Upper lobe of left lung (tissue), 6 donors: ENCODE data around the gene TLCD2. TPM values are rescaled to one million over a fixed set of nuclear protein-coding genes. Genes with fewer than 3 reads are reported as not detected.

ENCODE experiments used
- ATAC-seq, 2 donors: fragments of 200-7000 bp; cut with Tn5 transposase; one replicate each; pipeline ENCODE4 v1.9.1; 2022; ENCODE audit warnings: mild to moderate bottlenecking in 2 of 2, moderate library complexity in 2 of 2; ENCODE audit not compliant: low FRiP score in 2 of 2
- DNase-seq, 2 donors: peaks; one replicate each; pipeline ENCODE4 v3.0.0-alpha.2; 2019 to 2020
- H3K27ac ChIP-seq, 4 donors: fragments of 200-600 bp; sonication (generic); one replicate each; pipeline ENCODE4 v1.5.1; 2016 to 2019
- H3K27me3 ChIP-seq, 4 donors: fragments of 200-600 bp; sonication (generic); one replicate each; pipeline ENCODE4 v1.5.1; 2017 to 2019
- H3K36me3 ChIP-seq, 4 donors: fragments of 200-600 bp; sonication (generic); one replicate each; pipeline ENCODE4 v1.5.1; 2016 to 2019
- H3K4me1 ChIP-seq, 4 donors: fragments of 200-600 bp; sonication (generic); one replicate each; pipeline ENCODE4 v1.5.1; 2018 to 2019
- H3K4me3 ChIP-seq, 4 donors: fragments of 200-600 bp; sonication (generic); one replicate each; pipeline ENCODE4 v1.5.1; 2017 to 2019; ENCODE audit warnings: mild to moderate bottlenecking in 2 of 4, moderate library complexity in 1 of 4
- H3K9me3 ChIP-seq, 4 donors: fragments of 200-600 bp; sonication (generic); one replicate each; pipeline ENCODE4 v1.5.1; 2018 to 2019
- CTCF ChIP-seq, 6 experiments: fragments of 450-650 bp in 4 of 6; fragments of 200-600 bp in 2 of 6; sonication (generic) in 2 of 6; IDR thresholded peaks; one replicate each; pipeline ENCODE4 v1.5.1; 2016 to 2019; ENCODE audit warnings: antibody characterized with exemption in 6 of 6
- EP300 ChIP-seq, 4 donors: sonication (generic); formaldehyde crosslinking; IDR thresholded peaks; one replicate each; pipeline ENCODE4 v1.5.1; 2017; ENCODE audit warnings: antibody characterized with exemption in 4 of 4, control low read depth in 2 of 4
- POLR2A ChIP-seq, 4 donors: fragments of 450-650 bp; IDR thresholded peaks; one replicate each; pipeline ENCODE4 v1.5.1; 2016 to 2017; ENCODE audit warnings: antibody characterized with exemption in 4 of 4, mild to moderate bottlenecking in 2 of 4
- POLR2AphosphoS5 ChIP-seq, 2 donors: sonication (generic); formaldehyde crosslinking; IDR thresholded peaks; one replicate each; pipeline ENCODE4 v1.5.1; 2017; ENCODE audit warnings: antibody characterized with exemption in 2 of 2
- WGBS, 2 donors: methylation state at CpG; one replicate each; pipeline ENCODE4 v1.1.5; 2017 to 2018; 5-methylcytosine and 5-hydroxymethylcytosine counted together
- total RNA-seq, 6 donors: library from RNA; depleted of rRNA in 4 of 6; stranded (reverse); fragments of >200 nt in 4 of 6; gene quantifications; one replicate each; pipeline versions ENCODE4 v1.1.0 to v1.2.1, GENCODE V29; 2016 to 2021
- donor health status: DM: no; HTN: no; CAD: no; lungs with moderate emphysema.
- donor health status: DM: no; HTN: yes; CAD: no; lungs with severe emphysema.

TLCD2 gene
- total RNA-seq, 6 donors from 2014 or later, result 11.3 to 24.7 (median 14.9) TPM

GRCh38 chr17:1730326-1731193, 20.4 kb upstream of the TLCD2 start:
- peak; percentile 71 to 93 for DNase-seq
- H3K36me3 ChIP-seq, result peaks cover 19 to 74% (median 66%) of the 10 kb centered on the region in 4 donors
- H3K27ac ChIP-seq, result peak overlapping the region; percentile 58 to 91 (median 80)
- H3K4me1 ChIP-seq, result peaks cover 5 to 55% (median 45%) of the 10 kb centered on the region in 4 donors
- no peaks in the 10 kb centered on the region for H3K27me3 ChIP-seq
- no peaks in the 10 kb centered on the region for H3K9me3 ChIP-seq
- 78 to 79% methylated on average over 13 to 28 of the region's 40 CpGs for WGBS, 2 donors
- peak; percentile 73 to 92 for ATAC-seq
- TF ChIP-seq POLR2AphosphoS5 (IDR thresholded peaks at IDR 0.05), result peak in 1 of 2 donors; percentile 36
- TF ChIP-seq POLR2A (IDR thresholded peaks at IDR 0.05), result peak in 1 of 4 donors; percentile 37
- no peak for TF ChIP-seq CTCF (IDR thresholded peaks at IDR 0.05)
- no peak for TF ChIP-seq EP300 (IDR thresholded peaks at IDR 0.05)
- H3K4me3 ChIP-seq, result peak overlapping the region in 2 of 4 donors; percentile 18 to 25

GRCh38 chr17:1729966-1730325, 19.8 kb upstream of the TLCD2 start:
- ATAC-seq (peak; percentile 25 to 49), DNase-seq (peak in 1 of 2 donors; percentile 80)
- no peak for TF ChIP-seq CTCF (IDR thresholded peaks at IDR 0.05)
- no peak for TF ChIP-seq EP300 (IDR thresholded peaks at IDR 0.05)
- no peak for TF ChIP-seq POLR2A (IDR thresholded peaks at IDR 0.05)
- TF ChIP-seq POLR2AphosphoS5 (IDR thresholded peaks at IDR 0.05), result no peak
- peak overlapping the region in 2 of 4 donors; percentile 18 to 25 for H3K4me3 ChIP-seq
- peaks cover 19 to 70% (median 62%) of the 10 kb centered on the region in 4 donors for H3K36me3 ChIP-seq
- no peaks in the 10 kb centered on the region for H3K9me3 ChIP-seq
- no peaks in the 10 kb centered on the region for H3K27me3 ChIP-seq
- H3K27ac ChIP-seq, result peak overlapping the region; percentile 58 to 91 (median 80)
- peaks cover 12 to 60% (median 51%) of the 10 kb centered on the region in 4 donors for H3K4me1 ChIP-seq
- WGBS, 2 donors, result 56 to 67% methylated on average over 9 to 15 of the region's 15 CpGs

- no peak overlapping the region for H3K4me3 ChIP-seq
- 90 to 92% methylated on average over 18 to 27 of the region's 28 CpGs for WGBS, 2 donors
- no peaks in the 10 kb centered on the region for H3K27me3 ChIP-seq
- H3K9me3 ChIP-seq, result no peaks in the 10 kb centered on the region
- TF ChIP-seq CTCF (IDR thresholded peaks at IDR 0.05) (no peak), POLR2A (IDR thresholded peaks at IDR 0.05) (no peak), POLR2AphosphoS5 (IDR thresholded peaks at IDR 0.05) (no peak), EP300 (IDR thresholded peaks at IDR 0.05) (no peak)
- peak overlapping the region in 1 of 4 donors; percentile 56 for H3K27ac ChIP-seq
- ATAC-seq, result no peak
- DNase-seq, result peak in 1 of 2 donors; percentile 82
- peaks cover 25 to 78% (median 65%) of the 10 kb centered on the region in 4 donors for H3K4me1 ChIP-seq
- H3K36me3 ChIP-seq, result peaks cover 8 to 55% (median 49%) of the 10 kb centered on the region in 4 donors
These were observed 17.9 kb upstream of the TLCD2 start for GRCh38 chr17:1727876-1728630.

GRCh38 chr17:1727258-1727789, 17.1 kb upstream of the TLCD2 start:
- DNase-seq (peak in 1 of 2 donors; percentile 72), ATAC-seq (no peak)

More at GRCh38 chr17:1727258-1727789, 17.1 kb upstream of the TLCD2 start:
- Histone ChIP-seq H3K27ac (peak overlapping the region in 1 of 4 donors; percentile 56), H3K27me3 (no peaks in the 10 kb centered on the region), H3K4me3 (no peak overlapping the region), H3K4me1 (peaks cover 29 to 82% (median 68%) of the 10 kb centered on the region in 4 donors), H3K9me3 (no peaks in the 10 kb centered on the region), H3K36me3 (peaks cover 4 to 49% (median 42%) of the 10 kb centered on the region in 4 donors)
- WGBS, 2 donors, result 84 to 95% methylated on average over 5 to 21 of the region's 21 CpGs
- TF ChIP-seq POLR2A (IDR thresholded peaks at IDR 0.05), result no peak
